WTC11 (cell line): ENCODE data around the gene TMPRSS11D. TPM values are rescaled to one million over a fixed set of nuclear protein-coding genes. Genes with fewer than 3 reads are reported as not detected.

Experiments
- ATAC-seq: fragments of 200-7000 bp; cut with Tn5 transposase; 2 replicates; pipeline ENCODE4 v1.10.0; 2021; ENCODE audit warnings: mild to moderate bottlenecking, moderate library complexity
- CTCF ChIA-PET: fragments of 300-600 bp; sonication (Branson Sonifier 250); formaldehyde crosslinking; loops from one replicate; lab custom pipeline; 2021; ENCODE audit warnings: antibody characterized with exemption; lab: Charles Lee
- POLR2A ChIA-PET: fragments of 350-600 bp; sonication (Branson Sonifier 250); formaldehyde crosslinking; loops from one replicate; lab custom pipeline; 2021; ENCODE audit warnings: antibody characterized with exemption; lab: Charles Lee
- DNase-seq: peaks from one replicate; pipeline ENCODE4 v3.0.0; 2021; ENCODE audit warnings: low spot score
- H3K27ac Mint-ChIP-seq: 2 replicates; pipeline ENCODE4 v1.8.0; 2021; ENCODE audit warnings: mixed read lengths
- H3K27me3 Mint-ChIP-seq: 2 replicates; pipeline ENCODE4 v1.8.0; 2021; ENCODE audit warnings: low read depth, mild to moderate bottlenecking, moderate library complexity, mixed read lengths
- H3K36me3 Mint-ChIP-seq: 2 replicates; pipeline ENCODE4 v1.8.0; 2021; ENCODE audit warnings: mixed read lengths
- H3K4me1 Mint-ChIP-seq: 2 replicates; pipeline ENCODE4 v1.8.0; 2022; ENCODE audit warnings: mixed read lengths
- H3K4me3 Mint-ChIP-seq: 2 replicates; pipeline ENCODE4 v1.8.0; 2021; ENCODE audit warnings: mild to moderate bottlenecking, moderate library complexity, mixed read lengths
- H3K9me3 Mint-ChIP-seq: 2 replicates; pipeline ENCODE4 v1.8.0; 2021; ENCODE audit warnings: mixed read lengths
- ATF1 ChIP-seq: sonication (generic); formaldehyde crosslinking; IDR thresholded peaks from 2 replicates; pipeline ENCODE4 v1.8.1; 2023; ENCODE audit warnings: mild to moderate bottlenecking, moderate library complexity, missing genetic modification reagents
- CBFB ChIP-seq: sonication (generic); formaldehyde crosslinking; IDR thresholded peaks from 2 replicates; pipeline ENCODE4 v1.8.1; 2022; ENCODE audit warnings: mild to moderate bottlenecking, low read depth, missing genetic modification reagents
- EMX1 ChIP-seq: fragments of 250-450 bp; sonication (Bioruptor Pico); IDR thresholded peaks from 2 replicates; pipeline ENCODE4 v1.8.0; 2021; ENCODE audit warnings: mild to moderate bottlenecking
- ESRRA ChIP-seq: sonication (generic); formaldehyde crosslinking; IDR thresholded peaks from 2 replicates; pipeline ENCODE4 v1.8.1; 2022; ENCODE audit warnings: mild to moderate bottlenecking, missing genetic modification reagents, borderline replicate concordance
- FOXJ3 ChIP-seq: sonication (generic); formaldehyde crosslinking; IDR thresholded peaks from 2 replicates; pipeline ENCODE4 v1.9.0; 2021; ENCODE audit warnings: missing genetic modification reagents, mild to moderate bottlenecking, borderline replicate concordance
- FOXK1 ChIP-seq: sonication (generic); formaldehyde crosslinking; IDR thresholded peaks from 2 replicates; pipeline ENCODE4 v1.8.0; 2022; ENCODE audit warnings: mild to moderate bottlenecking, moderate library complexity, missing genetic modification reagents
- GABPB1 ChIP-seq: sonication (generic); formaldehyde crosslinking; IDR thresholded peaks from 2 replicates; pipeline ENCODE4 v1.8.1; 2023; ENCODE audit warnings: mild to moderate bottlenecking, missing genetic modification reagents
- JAZF1 ChIP-seq: fragments of 250-450 bp; sonication (Bioruptor Pico); IDR thresholded peaks from 2 replicates; pipeline ENCODE4 v1.9.0; 2021; ENCODE audit warnings: moderate library complexity, mild to moderate bottlenecking, inconsistent platforms
- NFATC4 ChIP-seq: fragments of 250-450 bp; sonication (Bioruptor Pico); IDR thresholded peaks from 2 replicates; pipeline ENCODE4 v1.9.0; 2021; ENCODE audit warnings: mild to moderate bottlenecking
- OVOL2 ChIP-seq: fragments of 250-450 bp; sonication (Bioruptor Pico); IDR thresholded peaks from 2 replicates; pipeline ENCODE4 v1.9.0; 2021; ENCODE audit warnings: mild to moderate bottlenecking, borderline replicate concordance
- PRRX2 ChIP-seq: fragments of 250-450 bp; sonication (Bioruptor Pico); IDR thresholded peaks from 2 replicates; pipeline ENCODE4 v1.8.0; 2021; ENCODE audit warnings: mild to moderate bottlenecking
- RORB ChIP-seq: fragments of 250-450 bp; sonication (Bioruptor Pico); IDR thresholded peaks from 2 replicates; pipeline ENCODE4 v1.9.0; 2021; ENCODE audit warnings: mild to moderate bottlenecking
- ZBTB21 ChIP-seq: sonication (generic); formaldehyde crosslinking; IDR thresholded peaks from 2 replicates; pipeline ENCODE4 v1.8.1; 2023; ENCODE audit warnings: mild to moderate bottlenecking, missing genetic modification reagents, borderline replicate concordance
- ZNF121 ChIP-seq: sonication (generic); formaldehyde crosslinking; IDR thresholded peaks from 2 replicates; pipeline ENCODE4 v1.8.0; 2023; ENCODE audit warnings: missing genetic modification reagents
- ZNF232 ChIP-seq: sonication (generic); formaldehyde crosslinking; IDR thresholded peaks from 2 replicates; pipeline ENCODE4 v1.8.0; 2022; ENCODE audit warnings: mild to moderate bottlenecking, missing genetic modification reagents
- ZNF671 ChIP-seq: fragments of 250-450 bp; sonication (Bioruptor Pico); IDR thresholded peaks from 2 replicates; pipeline ENCODE4 v1.8.0; 2021; ENCODE audit warnings: mild to moderate bottlenecking
- total RNA-seq: library from RNA; stranded (reverse); gene quantifications from 3 replicates; pipeline ENCODE4 v1.2.3, GENCODE V29; 2021
- TF ChIP-seq, protein P1 (sequence below): sonication (generic); formaldehyde crosslinking; IDR thresholded peaks from 2 replicates; pipeline ENCODE4 v1.8.1; 2023; ENCODE audit warnings: mild to moderate bottlenecking, missing genetic modification reagents
- TF ChIP-seq, protein P2 (sequence below): sonication (generic); formaldehyde crosslinking; IDR thresholded peaks from 2 replicates; pipeline ENCODE4 v1.8.0; 2023; ENCODE audit warnings: missing genetic modification reagents
- TF ChIP-seq, protein P3 (sequence below): sonication (generic); formaldehyde crosslinking; IDR thresholded peaks from 2 replicates; pipeline ENCODE4 v1.8.1; 2023; ENCODE audit warnings: mild to moderate bottlenecking, missing genetic modification reagents, borderline replicate concordance
- TF ChIP-seq, protein P4 (sequence below): fragments of 250-450 bp; sonication (Bioruptor Pico); conservative IDR thresholded peaks from 2 replicates; pipeline ENCODE4 v1.9.0; 2021; ENCODE audit warnings: mild to moderate bottlenecking
- TF ChIP-seq, protein P5 (sequence below): sonication (generic); formaldehyde crosslinking; IDR thresholded peaks from 2 replicates; pipeline ENCODE4 v1.8.1; 2022; ENCODE audit warnings: mild to moderate bottlenecking, missing genetic modification reagents, moderate library complexity, borderline replicate concordance
- TF ChIP-seq, protein P6 (sequence below): sonication (generic); formaldehyde crosslinking; IDR thresholded peaks from 2 replicates; pipeline ENCODE4 v1.8.1; 2022; ENCODE audit warnings: low read depth, mild to moderate bottlenecking, moderate library complexity, missing genetic modification reagents, borderline replicate concordance

The TMPRSS11D gene
- total RNA-seq, 1 experiment from 2014 or later: not detected

DNA sequence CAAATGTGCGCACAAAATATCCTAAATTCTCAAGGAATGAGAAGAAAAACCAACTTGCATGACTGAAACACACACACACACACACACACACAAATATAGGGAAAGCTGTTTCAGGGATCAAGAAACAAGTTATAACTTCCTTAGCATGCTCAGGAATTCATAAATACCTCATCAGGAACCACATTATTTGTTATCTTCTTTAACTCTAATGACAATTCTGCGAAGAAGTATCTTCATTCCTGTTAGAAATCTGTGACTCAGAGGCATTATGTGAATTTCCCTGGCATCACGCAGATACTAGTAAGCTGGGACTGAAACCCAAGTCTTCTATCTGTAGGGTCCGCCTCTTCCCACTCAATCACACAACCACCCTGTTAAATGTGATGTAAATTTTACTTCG, 49.2 kb upstream of the TMPRSS11D start (continued):
- TF ChIP-seq ATF1 (CRISPR knock-in tag) (no peak), ZNF121 (CRISPR knock-in tag) (no peak), ZBTB21 (CRISPR knock-in tag) (no peak)
- TF ChIP-seq, all 79 proteins: peak for 0

DNA sequence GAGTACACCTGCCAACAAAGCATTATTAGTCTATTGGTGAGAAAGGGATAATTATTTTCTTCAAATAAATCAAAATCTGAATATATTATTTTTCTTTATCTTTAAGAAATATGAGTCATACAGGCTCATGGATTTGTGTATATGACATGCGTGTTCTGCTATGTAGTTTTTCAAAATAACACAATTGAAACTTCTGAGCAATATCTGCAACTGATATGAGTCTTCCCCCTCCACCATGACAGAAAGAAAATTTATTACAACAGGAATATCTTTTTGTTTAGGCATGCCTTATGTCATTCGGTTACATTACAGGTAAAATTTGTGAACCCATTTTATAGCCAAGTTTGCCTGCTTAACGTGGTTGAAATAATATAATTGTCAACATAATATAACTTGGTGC, 47.5 kb upstream of the TMPRSS11D start:
- ATAC-seq (no peak), DNase-seq (no peak)
- POLR2A ChIA-PET: no interaction called here
- Mint-ChIP-seq H3K27me3 (no peaks in the 10 kb centered on the region), H3K9me3 (no peaks in the 10 kb centered on the region), H3K27ac (no peak overlapping the region), H3K36me3 (no peaks in the 10 kb centered on the region), H3K4me3 (no peak overlapping the region), H3K4me1 (peaks cover 17% of the 10 kb centered on the region)
- CTCF ChIA-PET: no interaction called here
- TF ChIP-seq EMX1 (CRISPR knock-in tag) (no peak), OVOL2 (CRISPR knock-in tag) (no peak), ZNF671 (CRISPR knock-in tag) (no peak), FOXJ3 (CRISPR knock-in tag) (no peak), GABPB1 (no peak), FOXK1 (CRISPR knock-in tag) (no peak), CBFB (no peak), NFATC4 (CRISPR knock-in tag) (no peak), PRRX2 (CRISPR knock-in tag) (no peak)
- TF ChIP-seq, protein P1, sequence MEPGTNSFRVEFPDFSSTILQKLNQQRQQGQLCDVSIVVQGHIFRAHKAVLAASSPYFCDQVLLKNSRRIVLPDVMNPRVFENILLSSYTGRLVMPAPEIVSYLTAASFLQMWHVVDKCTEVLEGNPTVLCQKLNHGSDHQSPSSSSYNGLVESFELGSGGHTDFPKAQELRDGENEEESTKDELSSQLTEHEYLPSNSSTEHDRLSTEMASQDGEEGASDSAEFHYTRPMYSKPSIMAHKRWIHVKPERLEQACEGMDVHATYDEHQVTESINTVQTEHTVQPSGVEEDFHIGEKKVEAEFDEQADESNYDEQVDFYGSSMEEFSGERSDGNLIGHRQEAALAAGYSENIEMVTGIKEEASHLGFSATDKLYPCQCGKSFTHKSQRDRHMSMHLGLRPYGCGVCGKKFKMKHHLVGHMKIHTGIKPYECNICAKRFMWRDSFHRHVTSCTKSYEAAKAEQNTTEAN (CRISPR knock-in tag): no peak
- TF ChIP-seq, protein P2, sequence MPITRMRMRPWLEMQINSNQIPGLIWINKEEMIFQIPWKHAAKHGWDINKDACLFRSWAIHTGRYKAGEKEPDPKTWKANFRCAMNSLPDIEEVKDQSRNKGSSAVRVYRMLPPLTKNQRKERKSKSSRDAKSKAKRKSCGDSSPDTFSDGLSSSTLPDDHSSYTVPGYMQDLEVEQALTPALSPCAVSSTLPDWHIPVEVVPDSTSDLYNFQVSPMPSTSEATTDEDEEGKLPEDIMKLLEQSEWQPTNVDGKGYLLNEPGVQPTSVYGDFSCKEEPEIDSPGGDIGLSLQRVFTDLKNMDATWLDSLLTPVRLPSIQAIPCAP (CRISPR knock-in tag): no peak
- TF ChIP-seq, protein P3, sequence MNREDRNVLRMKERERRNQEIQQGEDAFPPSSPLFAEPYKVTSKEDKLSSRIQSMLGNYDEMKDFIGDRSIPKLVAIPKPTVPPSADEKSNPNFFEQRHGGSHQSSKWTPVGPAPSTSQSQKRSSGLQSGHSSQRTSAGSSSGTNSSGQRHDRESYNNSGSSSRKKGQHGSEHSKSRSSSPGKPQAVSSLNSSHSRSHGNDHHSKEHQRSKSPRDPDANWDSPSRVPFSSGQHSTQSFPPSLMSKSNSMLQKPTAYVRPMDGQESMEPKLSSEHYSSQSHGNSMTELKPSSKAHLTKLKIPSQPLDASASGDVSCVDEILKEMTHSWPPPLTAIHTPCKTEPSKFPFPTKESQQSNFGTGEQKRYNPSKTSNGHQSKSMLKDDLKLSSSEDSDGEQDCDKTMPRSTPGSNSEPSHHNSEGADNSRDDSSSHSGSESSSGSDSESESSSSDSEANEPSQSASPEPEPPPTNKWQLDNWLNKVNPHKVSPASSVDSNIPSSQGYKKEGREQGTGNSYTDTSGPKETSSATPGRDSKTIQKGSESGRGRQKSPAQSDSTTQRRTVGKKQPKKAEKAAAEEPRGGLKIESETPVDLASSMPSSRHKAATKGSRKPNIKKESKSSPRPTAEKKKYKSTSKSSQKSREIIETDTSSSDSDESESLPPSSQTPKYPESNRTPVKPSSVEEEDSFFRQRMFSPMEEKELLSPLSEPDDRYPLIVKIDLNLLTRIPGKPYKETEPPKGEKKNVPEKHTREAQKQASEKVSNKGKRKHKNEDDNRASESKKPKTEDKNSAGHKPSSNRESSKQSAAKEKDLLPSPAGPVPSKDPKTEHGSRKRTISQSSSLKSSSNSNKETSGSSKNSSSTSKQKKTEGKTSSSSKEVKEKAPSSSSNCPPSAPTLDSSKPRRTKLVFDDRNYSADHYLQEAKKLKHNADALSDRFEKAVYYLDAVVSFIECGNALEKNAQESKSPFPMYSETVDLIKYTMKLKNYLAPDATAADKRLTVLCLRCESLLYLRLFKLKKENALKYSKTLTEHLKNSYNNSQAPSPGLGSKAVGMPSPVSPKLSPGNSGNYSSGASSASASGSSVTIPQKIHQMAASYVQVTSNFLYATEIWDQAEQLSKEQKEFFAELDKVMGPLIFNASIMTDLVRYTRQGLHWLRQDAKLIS (CRISPR knock-in tag): no peak
- TF ChIP-seq, protein P4, sequence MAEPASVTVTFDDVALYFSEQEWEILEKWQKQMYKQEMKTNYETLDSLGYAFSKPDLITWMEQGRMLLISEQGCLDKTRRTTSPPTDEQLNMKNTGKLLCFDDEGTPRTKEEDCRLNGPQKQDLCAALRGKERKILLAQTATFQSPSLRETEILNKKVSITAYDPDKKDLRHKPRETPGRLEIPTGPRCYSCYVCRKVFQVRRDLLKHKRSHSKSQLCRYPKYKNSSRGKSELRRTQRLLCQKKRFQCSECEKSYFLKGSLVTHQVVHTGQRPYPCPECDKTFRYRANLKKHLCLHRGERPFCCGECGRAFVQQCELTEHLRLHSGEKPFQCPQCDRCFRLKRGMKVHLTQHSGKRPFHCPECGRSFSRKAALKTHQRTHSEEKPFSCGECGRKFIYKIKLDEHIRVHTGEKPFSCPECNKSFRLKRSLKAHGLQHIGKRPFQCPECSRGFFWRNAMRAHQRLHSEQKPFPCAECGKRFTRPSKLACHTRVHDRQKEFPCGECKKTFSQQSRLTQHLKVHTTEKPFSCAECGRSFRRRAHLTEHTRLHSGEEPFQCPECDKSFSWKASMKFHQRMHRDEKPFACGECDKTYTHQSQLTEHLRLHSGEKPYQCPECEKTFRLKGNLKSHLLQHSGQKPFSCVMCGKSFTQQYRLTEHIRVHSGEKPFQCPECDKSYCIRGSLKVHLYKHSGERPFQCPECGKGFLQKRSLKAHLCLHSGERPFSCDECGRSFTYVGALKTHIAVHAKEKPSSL (CRISPR knock-in tag): no peak

DNA sequence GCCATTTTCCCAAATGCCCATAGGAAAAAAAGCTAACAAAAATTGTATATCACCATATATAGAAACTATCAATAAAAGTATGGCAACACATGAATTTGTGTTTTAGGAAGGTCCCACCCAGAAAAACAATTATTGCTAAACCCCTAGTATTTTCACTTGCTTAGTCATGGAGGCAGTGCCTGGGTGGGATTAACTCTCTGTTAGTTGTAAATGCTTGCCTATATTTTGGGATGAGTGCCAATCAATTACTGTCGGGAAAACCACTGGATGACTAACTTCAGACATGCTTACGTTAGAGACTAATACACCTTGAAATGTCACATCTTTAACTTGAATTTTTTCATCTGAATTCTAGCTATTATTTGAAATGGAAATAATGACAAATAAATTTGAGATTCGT, 45.6 kb upstream of the TMPRSS11D start:
- ChIA-PET POLR2A (no interaction called here), CTCF (no interaction called here)
- H3K4me3 Mint-ChIP-seq: no peak overlapping the region
- DNase-seq (no peak), ATAC-seq (no peak)
- peaks cover 9% of the 10 kb centered on the region for H3K4me1 Mint-ChIP-seq
- peaks cover 2% of the 10 kb centered on the region for H3K9me3 Mint-ChIP-seq
- H3K27ac Mint-ChIP-seq: no peak overlapping the region
- no peaks in the 10 kb centered on the region for H3K36me3 Mint-ChIP-seq
- H3K27me3 Mint-ChIP-seq: no peaks in the 10 kb centered on the region
- TF ChIP-seq ZNF671 (CRISPR knock-in tag) (no peak), RORB (CRISPR knock-in tag) (no peak), JAZF1 (CRISPR knock-in tag) (no peak), ESRRA (CRISPR knock-in tag) (no peak), ZNF232 (CRISPR knock-in tag) (no peak)
- TF ChIP-seq, protein P5, sequence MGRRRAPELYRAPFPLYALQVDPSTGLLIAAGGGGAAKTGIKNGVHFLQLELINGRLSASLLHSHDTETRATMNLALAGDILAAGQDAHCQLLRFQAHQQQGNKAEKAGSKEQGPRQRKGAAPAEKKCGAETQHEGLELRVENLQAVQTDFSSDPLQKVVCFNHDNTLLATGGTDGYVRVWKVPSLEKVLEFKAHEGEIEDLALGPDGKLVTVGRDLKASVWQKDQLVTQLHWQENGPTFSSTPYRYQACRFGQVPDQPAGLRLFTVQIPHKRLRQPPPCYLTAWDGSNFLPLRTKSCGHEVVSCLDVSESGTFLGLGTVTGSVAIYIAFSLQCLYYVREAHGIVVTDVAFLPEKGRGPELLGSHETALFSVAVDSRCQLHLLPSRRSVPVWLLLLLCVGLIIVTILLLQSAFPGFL (CRISPR knock-in tag): no peak
- TF ChIP-seq, protein P6, sequence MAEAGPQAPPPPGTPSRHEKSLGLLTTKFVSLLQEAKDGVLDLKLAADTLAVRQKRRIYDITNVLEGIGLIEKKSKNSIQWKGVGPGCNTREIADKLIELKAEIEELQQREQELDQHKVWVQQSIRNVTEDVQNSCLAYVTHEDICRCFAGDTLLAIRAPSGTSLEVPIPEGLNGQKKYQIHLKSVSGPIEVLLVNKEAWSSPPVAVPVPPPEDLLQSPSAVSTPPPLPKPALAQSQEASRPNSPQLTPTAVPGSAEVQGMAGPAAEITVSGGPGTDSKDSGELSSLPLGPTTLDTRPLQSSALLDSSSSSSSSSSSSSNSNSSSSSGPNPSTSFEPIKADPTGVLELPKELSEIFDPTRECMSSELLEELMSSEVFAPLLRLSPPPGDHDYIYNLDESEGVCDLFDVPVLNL (CRISPR knock-in tag): no peak
- TF ChIP-seq, protein P4 (CRISPR knock-in tag): no peak
